OCI-LY1 (cell line): ENCODE results near the gene NUDCD3.

ENCODE experiments used
- H2AFZ ChIP-seq: fragments of 200-600 bp; sonication (generic), shearing (Covaris generic); 2 replicates; pipeline ENCODE4 v1.6.0; 2014; ENCODE audit warnings: antibody characterized with exemption, mild to moderate bottlenecking, low read length
- H3F3A ChIP-seq: fragments of 200-600 bp; sonication (generic), shearing (Covaris generic); 2 replicates; pipeline ENCODE4 v1.6.0; 2014; ENCODE audit warnings: mild to moderate bottlenecking, antibody characterized with exemption, low read length, moderate library complexity; ENCODE audit not compliant: insufficient read depth
- H3K27ac ChIP-seq: fragments of 200-600 bp; sonication (generic); 2 replicates; pipeline ENCODE4 v1.5.1; 2014; ENCODE audit warnings: low read length, mixed run types, mild to moderate bottlenecking, low read depth; ENCODE audit not compliant: poor library complexity, severe bottlenecking
- H3K27me3 ChIP-seq: fragments of 200-600 bp; sonication (generic); 2 replicates; pipeline ENCODE4 v1.6.0; 2014; ENCODE audit warnings: antibody characterized with exemption, mild to moderate bottlenecking, low read length, moderate library complexity; ENCODE audit not compliant: insufficient read depth
- H3K36me3 ChIP-seq: fragments of 200-600 bp; sonication (generic); 2 replicates; pipeline ENCODE4 v1.6.1; 2014; ENCODE audit warnings: mild to moderate bottlenecking, antibody characterized with exemption, low read length, moderate library complexity, mixed read lengths; ENCODE audit not compliant: insufficient read depth
- H3K4me1 ChIP-seq: fragments of 200-600 bp; sonication (generic); 2 replicates; pipeline ENCODE4 v1.5.1; 2014; ENCODE audit warnings: mild to moderate bottlenecking, low read length, moderate library complexity; ENCODE audit not compliant: insufficient read depth, severe bottlenecking
- H3K4me2 ChIP-seq: fragments of 200-600 bp; sonication (generic), shearing (Covaris generic); 2 replicates; pipeline ENCODE4 v1.6.1; 2014; ENCODE audit warnings: low read length
- H3K4me3 ChIP-seq: fragments of 200-600 bp; sonication (generic); 2 replicates; pipeline ENCODE4 v1.5.1; 2014; ENCODE audit warnings: low read length, low read depth, mild to moderate bottlenecking, mixed read lengths; ENCODE audit not compliant: poor library complexity, severe bottlenecking
- H3K79me2 ChIP-seq: fragments of 200-600 bp; shearing (Covaris generic); 2 replicates; pipeline ENCODE4 v1.6.1; 2016; ENCODE audit warnings: mixed run types, low read length, mixed read lengths; ENCODE audit not compliant: insufficient read depth
- H3K9ac ChIP-seq: fragments of 200-600 bp; sonication (generic), shearing (Covaris generic); 2 replicates; pipeline ENCODE4 v1.6.1; 2014; ENCODE audit warnings: mild to moderate bottlenecking, low read length, mixed read lengths
- H3K9me2 ChIP-seq: fragments of 200-600 bp; sonication (generic), shearing (Covaris generic); 2 replicates; pipeline ENCODE4 v1.6.1; 2014; ENCODE audit warnings: low read depth, mild to moderate bottlenecking, low read length, mixed read lengths
- H3K9me3 ChIP-seq: fragments of 200-600 bp; shearing (Covaris generic); 2 replicates; pipeline ENCODE4 v1.6.1; 2014; ENCODE audit warnings: low read length, mixed read lengths
- H4K20me1 ChIP-seq: fragments of 200-600 bp; sonication (generic), shearing (Covaris generic); 2 replicates; pipeline ENCODE4 v1.6.0; 2016; ENCODE audit warnings: mild to moderate bottlenecking, low read length; ENCODE audit not compliant: insufficient read depth
- EZH2 ChIP-seq: fragments of 200-600 bp; sonication (generic), shearing (Covaris generic); IDR thresholded peaks from 2 replicates; pipeline ENCODE4 v1.8.0; 2017; ENCODE audit warnings: borderline replicate concordance, mixed run types, mild to moderate bottlenecking, antibody characterized with exemption, low read length, moderate library complexity, mixed read lengths
- TF ChIP-seq, protein P1 (sequence below): fragments of 200-600 bp; sonication (generic), shearing (Covaris generic); IDR thresholded peaks from 2 replicates; pipeline ENCODE4 v1.5.1; 2017; ENCODE audit warnings: mild to moderate bottlenecking, antibody characterized with exemption, low read length, moderate library complexity, mixed read lengths

NUDCD3 gene

DNA sequence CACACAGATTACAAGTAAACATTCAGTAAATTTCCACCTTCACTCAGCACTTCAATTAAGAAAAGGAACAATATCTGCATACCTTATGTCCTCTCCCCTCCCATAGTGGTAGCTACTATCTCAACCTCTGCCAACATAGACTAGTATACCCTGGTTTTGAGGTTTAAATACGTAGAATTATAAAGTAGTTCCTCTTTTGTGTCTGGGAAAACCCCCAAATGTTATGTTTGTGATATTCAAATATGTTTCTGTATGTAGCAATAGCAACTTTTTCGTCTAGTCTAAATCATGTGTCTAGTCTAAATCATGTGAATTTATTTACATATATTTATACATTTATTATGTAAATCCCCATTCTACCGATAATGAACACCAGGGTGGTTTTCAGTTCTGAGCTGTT lies 151.9 kb downstream of the NUDCD3 start:
- Histone ChIP-seq H3K9me2 (no peaks in the 10 kb centered on the region), H3K27ac (no peak overlapping the region), H3K9me3 (peaks cover 5% of the 10 kb centered on the region; the same call in 1 of the 2 replicates), H3K79me2 (no peaks in the 10 kb centered on the region), H3F3A (no peaks in the 10 kb centered on the region), H3K27me3 (peaks cover 11% of the 10 kb centered on the region; the same call in 1 of the 2 replicates), H3K4me3 (no peak overlapping the region), H3K36me3 (no peaks in the 10 kb centered on the region), H4K20me1 (no peaks in the 10 kb centered on the region), H3K4me1 (peaks cover 3% of the 10 kb centered on the region), H3K9ac (no peak overlapping the region), H2AFZ (no peak overlapping the region), H3K4me2 (no peak overlapping the region)
- TF ChIP-seq, protein P1, sequence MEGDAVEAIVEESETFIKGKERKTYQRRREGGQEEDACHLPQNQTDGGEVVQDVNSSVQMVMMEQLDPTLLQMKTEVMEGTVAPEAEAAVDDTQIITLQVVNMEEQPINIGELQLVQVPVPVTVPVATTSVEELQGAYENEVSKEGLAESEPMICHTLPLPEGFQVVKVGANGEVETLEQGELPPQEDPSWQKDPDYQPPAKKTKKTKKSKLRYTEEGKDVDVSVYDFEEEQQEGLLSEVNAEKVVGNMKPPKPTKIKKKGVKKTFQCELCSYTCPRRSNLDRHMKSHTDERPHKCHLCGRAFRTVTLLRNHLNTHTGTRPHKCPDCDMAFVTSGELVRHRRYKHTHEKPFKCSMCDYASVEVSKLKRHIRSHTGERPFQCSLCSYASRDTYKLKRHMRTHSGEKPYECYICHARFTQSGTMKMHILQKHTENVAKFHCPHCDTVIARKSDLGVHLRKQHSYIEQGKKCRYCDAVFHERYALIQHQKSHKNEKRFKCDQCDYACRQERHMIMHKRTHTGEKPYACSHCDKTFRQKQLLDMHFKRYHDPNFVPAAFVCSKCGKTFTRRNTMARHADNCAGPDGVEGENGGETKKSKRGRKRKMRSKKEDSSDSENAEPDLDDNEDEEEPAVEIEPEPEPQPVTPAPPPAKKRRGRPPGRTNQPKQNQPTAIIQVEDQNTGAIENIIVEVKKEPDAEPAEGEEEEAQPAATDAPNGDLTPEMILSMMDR: no peak
- no peak for TF ChIP-seq EZH2

DNA sequence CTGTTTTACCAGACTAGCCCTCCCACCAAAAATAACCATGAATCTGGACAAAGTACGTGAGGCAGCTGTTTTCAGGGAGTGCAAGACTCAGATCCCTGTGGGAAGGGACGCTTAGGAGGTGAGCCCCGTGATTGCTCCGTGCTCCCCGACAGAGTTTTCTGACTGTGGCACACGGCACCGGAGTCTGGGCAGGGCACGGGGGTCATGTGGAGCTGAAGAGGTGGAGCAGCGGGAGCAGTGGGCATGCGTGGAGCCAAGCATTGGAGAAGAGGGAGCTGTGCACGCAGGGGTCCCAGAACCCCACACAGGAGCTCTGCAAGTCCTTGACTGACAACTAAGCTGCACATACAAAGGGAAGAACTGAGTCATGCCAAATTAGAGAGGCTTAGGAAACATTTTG lies 154.0 kb downstream of the NUDCD3 start:
- H3K36me3 ChIP-seq: no peaks in the 10 kb centered on the region
- TF ChIP-seq EZH2: no peak
- TF ChIP-seq, protein P1: no peak
- peaks cover 7% of the 10 kb centered on the region; the same call in 1 of the 2 replicates for H3K27me3 ChIP-seq
- H3K4me1 ChIP-seq: peaks cover 3% of the 10 kb centered on the region
- no peaks in the 10 kb centered on the region for H3K79me2 ChIP-seq
- no peaks in the 10 kb centered on the region for H3F3A ChIP-seq
- H3K27ac ChIP-seq: no peak overlapping the region
- no peak overlapping the region for H3K9ac ChIP-seq
- no peak overlapping the region for H2AFZ ChIP-seq
- H3K4me3 ChIP-seq: no peak overlapping the region
- no peaks in the 10 kb centered on the region for H4K20me1 ChIP-seq
- no peak overlapping the region for H3K4me2 ChIP-seq
- no peaks in the 10 kb centered on the region for H3K9me2 ChIP-seq
- peaks cover 5% of the 10 kb centered on the region; the same call in 1 of the 2 replicates for H3K9me3 ChIP-seq

DNA sequence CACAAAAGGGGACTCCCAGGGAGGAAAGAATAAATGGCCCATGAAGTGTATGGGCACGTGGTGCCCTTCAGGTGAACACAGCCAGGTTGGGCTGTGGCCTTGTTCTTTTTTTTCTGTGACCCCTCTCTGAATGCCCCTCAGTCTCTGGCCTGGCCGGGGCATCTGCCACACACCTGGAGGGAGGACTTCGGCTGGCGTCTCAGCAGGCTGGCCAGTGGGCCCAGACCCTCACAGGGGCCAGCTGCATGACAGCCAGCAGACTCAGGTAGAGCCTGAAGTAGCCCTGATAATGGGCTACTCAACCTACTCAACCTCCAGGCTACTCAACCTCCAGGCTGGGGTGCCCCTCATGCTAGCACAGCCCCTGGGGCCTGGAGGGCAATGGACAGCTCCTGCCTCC lies 155.3 kb downstream of the NUDCD3 start:
- TF ChIP-seq, protein P1: no peak
- no peak for TF ChIP-seq EZH2
- Histone ChIP-seq H3K4me1 (peaks cover 3% of the 10 kb centered on the region), H3K79me2 (no peaks in the 10 kb centered on the region), H3K4me2 (no peak overlapping the region), H3K27ac (no peak overlapping the region), H3F3A (no peaks in the 10 kb centered on the region), H3K27me3 (peaks cover 7% of the 10 kb centered on the region; the same call in 1 of the 2 replicates), H3K36me3 (no peaks in the 10 kb centered on the region), H2AFZ (no peak overlapping the region), H3K4me3 (no peak overlapping the region), H3K9ac (no peak overlapping the region), H4K20me1 (no peaks in the 10 kb centered on the region), H3K9me3 (peaks cover 5% of the 10 kb centered on the region; the same call in 1 of the 2 replicates), H3K9me2 (no peaks in the 10 kb centered on the region)
